ENCODE measurements around the gene P4HA1.

P4HA1 gene

DNA sequence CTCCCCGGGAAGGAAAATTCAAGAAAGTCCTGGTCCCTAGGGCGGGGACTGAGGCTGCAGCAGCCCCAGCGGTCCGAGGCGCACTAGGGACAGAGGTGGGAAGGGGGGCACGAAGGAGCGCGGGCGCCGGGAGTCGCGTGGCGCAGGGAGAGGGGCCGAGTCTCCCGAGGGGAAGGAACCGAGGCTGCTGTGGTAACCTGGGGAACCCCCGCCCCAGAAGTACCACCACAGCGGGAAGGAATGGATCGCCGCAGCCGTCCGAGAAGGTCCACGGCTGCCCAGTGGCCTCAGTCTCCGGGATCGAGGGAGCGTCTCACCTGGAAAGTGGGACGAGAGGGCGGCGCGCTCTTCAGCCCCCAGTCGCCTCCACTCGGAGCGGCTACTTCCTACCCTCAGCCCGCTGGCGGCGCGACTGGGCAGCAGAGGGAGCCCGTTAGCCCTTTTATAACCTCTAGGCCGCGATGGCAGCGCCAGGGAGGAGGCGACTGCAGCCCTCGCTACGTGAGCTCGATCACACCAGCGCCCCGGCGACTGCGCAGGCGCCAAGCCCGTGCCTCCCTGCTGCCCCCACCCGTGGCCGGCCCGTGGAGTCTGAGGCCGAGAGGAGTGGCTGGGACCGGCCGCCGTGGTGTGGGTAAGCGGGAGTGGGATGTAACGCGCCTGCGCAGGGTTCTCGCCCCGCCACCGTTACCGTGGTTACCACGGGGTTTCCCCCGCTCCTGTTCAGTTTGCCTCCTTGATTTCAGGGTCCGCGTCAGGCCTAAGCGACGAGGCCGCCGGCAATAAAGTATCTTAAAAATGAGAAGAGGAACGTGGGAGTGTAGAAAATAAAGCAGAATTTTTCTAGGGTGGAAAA lies at the start of gene P4HA1:
TSS of gene P4HA1 (minus strand) at position 418 of the 856 bp plus-strand sequence. CDS start 21,983 bp downstream, outside the sequence.
- TF ChIP-seq, protein P1, sequence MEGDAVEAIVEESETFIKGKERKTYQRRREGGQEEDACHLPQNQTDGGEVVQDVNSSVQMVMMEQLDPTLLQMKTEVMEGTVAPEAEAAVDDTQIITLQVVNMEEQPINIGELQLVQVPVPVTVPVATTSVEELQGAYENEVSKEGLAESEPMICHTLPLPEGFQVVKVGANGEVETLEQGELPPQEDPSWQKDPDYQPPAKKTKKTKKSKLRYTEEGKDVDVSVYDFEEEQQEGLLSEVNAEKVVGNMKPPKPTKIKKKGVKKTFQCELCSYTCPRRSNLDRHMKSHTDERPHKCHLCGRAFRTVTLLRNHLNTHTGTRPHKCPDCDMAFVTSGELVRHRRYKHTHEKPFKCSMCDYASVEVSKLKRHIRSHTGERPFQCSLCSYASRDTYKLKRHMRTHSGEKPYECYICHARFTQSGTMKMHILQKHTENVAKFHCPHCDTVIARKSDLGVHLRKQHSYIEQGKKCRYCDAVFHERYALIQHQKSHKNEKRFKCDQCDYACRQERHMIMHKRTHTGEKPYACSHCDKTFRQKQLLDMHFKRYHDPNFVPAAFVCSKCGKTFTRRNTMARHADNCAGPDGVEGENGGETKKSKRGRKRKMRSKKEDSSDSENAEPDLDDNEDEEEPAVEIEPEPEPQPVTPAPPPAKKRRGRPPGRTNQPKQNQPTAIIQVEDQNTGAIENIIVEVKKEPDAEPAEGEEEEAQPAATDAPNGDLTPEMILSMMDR (IDR thresholded peaks at IDR 0.05; ENCODE audit: borderline replicate concordance, insufficient read depth, low read depth, low read length), result peak; percentile 82
- H3K4me3 ChIP-seq (ENCODE audit: low read depth, low read length), result peak within 1 kb of the TSS; percentile 92

DNA sequence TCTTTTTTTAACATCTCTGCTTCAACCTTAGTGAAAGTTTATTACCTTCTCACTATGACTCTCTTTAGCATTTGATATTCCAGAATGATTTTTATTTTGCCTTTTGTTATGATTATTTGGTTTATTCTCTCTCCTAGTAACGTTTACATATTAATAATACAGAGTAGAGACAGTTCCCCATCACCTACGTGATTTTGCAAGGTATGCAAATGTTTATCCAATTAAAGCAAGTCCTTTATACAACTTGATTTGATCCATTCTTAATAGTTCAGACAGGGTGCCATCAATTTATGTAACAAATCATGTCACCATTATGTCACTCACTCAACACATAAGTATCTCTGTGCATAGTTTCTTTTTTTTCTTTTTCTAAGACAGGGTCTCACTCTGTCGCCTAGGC lies 44.9 kb upstream of the P4HA1 start:
- no peak overlapping the region for H3K4me3 ChIP-seq (ENCODE audit: low read depth, low read length)
- TF ChIP-seq, protein P1 (IDR thresholded peaks at IDR 0.05; ENCODE audit: borderline replicate concordance, insufficient read depth, low read depth, low read length), result no peak

DNA sequence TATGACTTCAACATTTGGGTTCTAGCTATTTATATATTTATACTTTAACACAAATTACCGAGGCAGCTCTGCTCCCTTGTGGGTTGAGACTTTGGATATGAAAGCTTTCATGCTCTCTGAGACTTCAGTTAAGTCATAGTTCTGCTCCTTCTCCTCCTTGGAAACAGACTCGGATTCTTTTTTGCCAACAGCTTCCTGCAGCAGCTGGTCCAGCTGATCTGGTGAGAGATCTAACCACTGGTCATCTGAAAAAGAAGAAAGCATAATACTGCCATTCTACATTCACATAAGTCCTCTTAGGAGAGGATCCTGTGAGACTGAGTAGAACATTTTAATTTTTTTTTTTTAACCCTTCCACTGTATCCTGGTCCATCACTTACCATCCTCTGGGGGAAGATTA lies 42.6 kb upstream of the P4HA1 start:
- TF ChIP-seq, protein P1 (IDR thresholded peaks at IDR 0.05; ENCODE audit: borderline replicate concordance, insufficient read depth, low read depth, low read length), result no peak
- no peak overlapping the region for H3K4me3 ChIP-seq (ENCODE audit: low read depth, low read length)

DNA sequence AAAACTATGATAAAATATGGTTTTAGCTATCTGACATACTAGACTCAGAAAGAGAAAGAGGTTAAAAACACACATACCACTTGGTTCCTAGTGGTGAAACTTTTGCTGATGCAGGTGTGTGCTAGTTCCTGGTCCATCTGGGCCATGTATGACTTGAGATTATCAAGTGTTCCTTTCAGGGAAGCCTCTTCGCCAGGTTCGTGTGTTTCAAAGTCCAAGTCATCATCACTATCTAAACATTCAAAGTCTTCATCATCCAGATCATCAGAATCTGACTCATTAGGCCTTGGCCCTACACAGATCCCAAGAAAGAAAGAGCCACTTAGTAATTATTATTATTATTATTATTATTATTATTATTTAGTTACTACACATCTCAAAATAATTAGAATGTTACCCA lies 40.0 kb upstream of the P4HA1 start:
- TF ChIP-seq, protein P1 (IDR thresholded peaks at IDR 0.05; ENCODE audit: borderline replicate concordance, insufficient read depth, low read depth, low read length), result no peak
- no peak overlapping the region for H3K4me3 ChIP-seq (ENCODE audit: low read depth, low read length)

DNA sequence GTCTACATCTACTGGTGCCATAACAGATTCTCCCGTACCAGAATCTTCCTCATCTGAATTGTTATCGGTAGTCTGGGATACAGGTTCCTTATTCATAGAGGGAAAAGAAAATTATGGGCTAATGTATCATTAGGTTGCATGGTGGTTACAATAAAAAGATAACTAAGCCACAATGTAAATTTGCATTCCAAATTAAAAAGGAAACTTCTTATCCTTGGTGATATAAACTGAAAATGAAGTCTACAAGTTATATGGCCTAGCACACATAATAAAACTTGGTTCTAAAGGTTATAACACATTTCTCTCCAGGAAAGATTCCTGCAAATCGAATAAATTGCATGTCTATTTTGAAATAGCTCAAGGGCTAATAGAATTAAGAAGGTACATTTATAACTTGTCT lies 38.1 kb upstream of the P4HA1 start:
- H3K4me3 ChIP-seq (ENCODE audit: low read depth, low read length), result no peak overlapping the region
- TF ChIP-seq, protein P1 (IDR thresholded peaks at IDR 0.05; ENCODE audit: borderline replicate concordance, insufficient read depth, low read depth, low read length), result no peak

DNA sequence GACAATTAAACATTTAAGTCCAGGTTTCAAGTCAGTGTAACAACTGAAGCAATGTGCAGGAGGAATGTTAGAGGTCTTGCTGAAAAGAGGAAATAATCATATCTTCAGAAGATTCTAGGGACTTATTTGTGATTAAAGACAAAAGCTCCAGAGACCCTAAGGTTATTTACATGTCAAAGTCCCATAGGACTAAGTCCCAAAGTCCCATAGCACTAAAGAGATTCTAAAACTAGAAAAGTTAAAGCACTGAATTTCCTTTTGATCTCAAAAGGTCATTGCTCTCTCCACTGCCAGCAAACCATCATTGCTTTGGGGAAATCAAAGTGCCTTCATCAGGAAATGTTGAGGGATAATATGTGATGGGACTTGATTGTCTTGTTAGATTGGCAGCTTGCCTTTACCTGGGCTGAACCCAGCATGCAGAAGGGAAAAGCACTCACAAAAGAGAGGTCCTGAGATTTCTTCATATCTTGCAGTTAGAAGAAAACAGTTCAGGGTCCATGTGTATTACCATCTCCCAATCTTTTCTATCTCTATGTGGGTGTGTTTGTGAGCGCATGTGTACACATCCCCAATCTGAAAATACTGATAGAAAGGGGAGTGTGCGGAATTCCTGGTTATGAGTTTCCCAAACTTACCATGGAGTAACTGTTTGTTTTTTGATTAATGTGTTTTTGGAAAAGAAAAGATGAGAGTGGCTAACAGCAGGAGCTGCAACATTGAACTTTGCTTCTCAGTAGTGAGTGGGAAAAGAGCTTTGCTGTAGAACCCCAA lies 35.4 kb upstream of the P4HA1 start:
- H3K4me3 ChIP-seq (ENCODE audit: low read depth, low read length), result no peak overlapping the region
- TF ChIP-seq, protein P1 (IDR thresholded peaks at IDR 0.05; ENCODE audit: borderline replicate concordance, insufficient read depth, low read depth, low read length), result no peak
